ENCODE data around the gene IL6R. TPM values are rescaled to one million over a fixed set of nuclear protein-coding genes. Genes with fewer than 3 reads are reported as not detected.
"Not testable (repeated sequence)": the region's sequence is repeated elsewhere in the genome, so short reads cannot be mapped to it uniquely, and the experiment has no call there.

The IL6R gene
- total RNA-seq = 29.2 TPM

GRCh38 chr1:154404984-154405746 lies at the start of gene IL6R:
Gene IL6R, plus strand, starts transcription at chr1:154405343. Its CDS starts 287 bp downstream, at chr1:154405630.
- H3K4me1 ChIP-seq (ENCODE audit: insufficient read depth, low read length) = peaks cover 85% of the 10 kb centered on the region
- peak within 1 kb of the TSS; percentile 89 for H3K4me3 ChIP-seq (ENCODE audit: low read length)
- H3K27me3 ChIP-seq (ENCODE audit: insufficient read depth, low read length) = no peaks in the 10 kb centered on the region
- no peaks in the 10 kb centered on the region for H3K9me3 ChIP-seq (ENCODE audit: low read depth, low read length)

GRCh38 chr1:154358519-154358918 lies 46.6 kb upstream of the IL6R start:
- no peaks in the 10 kb centered on the region for H3K27me3 ChIP-seq (ENCODE audit: insufficient read depth, low read length)
- H3K4me3 ChIP-seq (ENCODE audit: low read length) = no peak overlapping the region
- H3K4me1 ChIP-seq (ENCODE audit: insufficient read depth, low read length) = peaks cover 11% of the 10 kb centered on the region
- no peaks in the 10 kb centered on the region for H3K9me3 ChIP-seq (ENCODE audit: low read depth, low read length)

- Histone ChIP-seq H3K4me3 (ENCODE audit: low read length) (no peak overlapping the region), H3K9me3 (ENCODE audit: low read depth, low read length) (no peaks in the 10 kb centered on the region), H3K27me3 (ENCODE audit: insufficient read depth, low read length) (no peaks in the 10 kb centered on the region), H3K4me1 (ENCODE audit: insufficient read depth, low read length) (no peaks in the 10 kb centered on the region)
Observed at GRCh38 chr1:154360288-154360687, 44.9 kb upstream of the IL6R start.

GRCh38 chr1:154360881-154361280 lies 44.3 kb upstream of the IL6R start:
- not testable (repeated sequence) for H3K4me3 ChIP-seq (ENCODE audit: low read length); H3K4me1 ChIP-seq (ENCODE audit: insufficient read depth, low read length); H3K27me3 ChIP-seq (ENCODE audit: insufficient read depth, low read length); H3K9me3 ChIP-seq (ENCODE audit: low read depth, low read length)

- H3K4me1 ChIP-seq (ENCODE audit: insufficient read depth, low read length) = no peaks in the 10 kb centered on the region
- no peak overlapping the region for H3K4me3 ChIP-seq (ENCODE audit: low read length)
- H3K9me3 ChIP-seq (ENCODE audit: low read depth, low read length) = no peaks in the 10 kb centered on the region
- H3K27me3 ChIP-seq (ENCODE audit: insufficient read depth, low read length) = no peaks in the 10 kb centered on the region
Observed at GRCh38 chr1:154361357-154361756, 43.8 kb upstream of the IL6R start.

GRCh38 chr1:154371436-154371835 lies 33.7 kb upstream of the IL6R start:
- Histone ChIP-seq H3K9me3 (ENCODE audit: low read depth, low read length) (no peaks in the 10 kb centered on the region), H3K4me1 (ENCODE audit: insufficient read depth, low read length) (peaks cover 9% of the 10 kb centered on the region), H3K4me3 (ENCODE audit: low read length) (no peak overlapping the region), H3K27me3 (ENCODE audit: insufficient read depth, low read length) (no peaks in the 10 kb centered on the region)

GRCh38 chr1:154373777-154374357 lies 31.3 kb upstream of the IL6R start:
- H3K4me1 ChIP-seq (ENCODE audit: insufficient read depth, low read length); H3K9me3 ChIP-seq (ENCODE audit: low read depth, low read length); H3K27me3 ChIP-seq (ENCODE audit: insufficient read depth, low read length); H3K4me3 ChIP-seq (ENCODE audit: low read length): not testable (repeated sequence)

GRCh38 chr1:154379301-154379700 lies 25.8 kb upstream of the IL6R start:
- Histone ChIP-seq H3K9me3 (ENCODE audit: low read depth, low read length) (no peaks in the 10 kb centered on the region), H3K27me3 (ENCODE audit: insufficient read depth, low read length) (no peaks in the 10 kb centered on the region), H3K4me3 (ENCODE audit: low read length) (no peak overlapping the region), H3K4me1 (ENCODE audit: insufficient read depth, low read length) (peaks cover under 1% of the 10 kb centered on the region)

GRCh38 chr1:154384650-154385489 lies 20.3 kb upstream of the IL6R start:
- H3K9me3 ChIP-seq (ENCODE audit: low read depth, low read length) = no peaks in the 10 kb centered on the region
- H3K4me1 ChIP-seq (ENCODE audit: insufficient read depth, low read length) = peaks cover 32% of the 10 kb centered on the region
- H3K4me3 ChIP-seq (ENCODE audit: low read length) = no peak overlapping the region
- no peaks in the 10 kb centered on the region for H3K27me3 ChIP-seq (ENCODE audit: insufficient read depth, low read length)

- Histone ChIP-seq H3K4me3 (ENCODE audit: low read length) (no peak overlapping the region), H3K9me3 (ENCODE audit: low read depth, low read length) (no peaks in the 10 kb centered on the region), H3K27me3 (ENCODE audit: insufficient read depth, low read length) (no peaks in the 10 kb centered on the region), H3K4me1 (ENCODE audit: insufficient read depth, low read length) (peaks cover 41% of the 10 kb centered on the region)
Observed at GRCh38 chr1:154386643-154387352, 18.3 kb upstream of the IL6R start.

- Histone ChIP-seq H3K4me3 (ENCODE audit: low read length) (no peak overlapping the region), H3K4me1 (ENCODE audit: insufficient read depth, low read length) (peaks cover 24% of the 10 kb centered on the region), H3K27me3 (ENCODE audit: insufficient read depth, low read length) (no peaks in the 10 kb centered on the region), H3K9me3 (ENCODE audit: low read depth, low read length) (no peaks in the 10 kb centered on the region)
Observed at GRCh38 chr1:154391086-154391770, 13.9 kb upstream of the IL6R start.

- Histone ChIP-seq H3K4me1 (ENCODE audit: insufficient read depth, low read length) (peaks cover 40% of the 10 kb centered on the region), H3K4me3 (ENCODE audit: low read length) (no peak overlapping the region), H3K9me3 (ENCODE audit: low read depth, low read length) (no peaks in the 10 kb centered on the region), H3K27me3 (ENCODE audit: insufficient read depth, low read length) (no peaks in the 10 kb centered on the region)
Observed at GRCh38 chr1:154398141-154398540, 7.0 kb upstream of the IL6R start.

GRCh38 chr1:154398678-154399077 lies 6.5 kb upstream of the IL6R start:
- H3K4me3 ChIP-seq (ENCODE audit: low read length) = no peak overlapping the region
- H3K27me3 ChIP-seq (ENCODE audit: insufficient read depth, low read length) = no peaks in the 10 kb centered on the region
- no peaks in the 10 kb centered on the region for H3K9me3 ChIP-seq (ENCODE audit: low read depth, low read length)
- H3K4me1 ChIP-seq (ENCODE audit: insufficient read depth, low read length) = peaks cover 45% of the 10 kb centered on the region

GRCh38 chr1:154400381-154400801 lies 4.8 kb upstream of the IL6R start:
- H3K9me3 ChIP-seq (ENCODE audit: low read depth, low read length) = no peaks in the 10 kb centered on the region
- peaks cover 60% of the 10 kb centered on the region for H3K4me1 ChIP-seq (ENCODE audit: insufficient read depth, low read length)
- no peak overlapping the region for H3K4me3 ChIP-seq (ENCODE audit: low read length)
- no peaks in the 10 kb centered on the region for H3K27me3 ChIP-seq (ENCODE audit: insufficient read depth, low read length)
